ENCODE data around the gene CXCL8. TPM values are rescaled to one million over a fixed set of nuclear protein-coding genes. Genes with fewer than 3 reads are reported as not detected.

The CXCL8 gene
- polyA plus RNA-seq, 1 of the 3 experiments (the other 2 are of a cell fraction), result 6.0 TPM

GRCh38 chr4:73727685-73728084 is 12.7 kb upstream of the CXCL8 start:
- CTCF ChIA-PET, result interaction anchor here (1.1 to 2.9 kb wide), 2 partner anchors 407 to 462 kb away, joined by 3 to 21 read pairs; no protein-coding TSS in a partner anchor
- Histone ChIP-seq H3K9ac (no peak overlapping the region), H3K79me2 (ENCODE audit: insufficient read depth) (no peaks in the 10 kb centered on the region), H4K20me1 (ENCODE audit: insufficient read depth) (no peaks in the 10 kb centered on the region), H3K27me3 (ENCODE audit: insufficient read depth) (no peaks in the 10 kb centered on the region), H3K9me2 (no peaks in the 10 kb centered on the region), H3K27ac (ENCODE audit: low read depth in 2 of 2, low read length in 1 of 2) (peak overlapping the region in 1 of 2 experiments; percentile 12; a peak in 1 of 4 replicates), H3F3A (replicated peaks; ENCODE audit: insufficient read depth) (peaks cover 16% of the 10 kb centered on the region), H3K4me1 (ENCODE audit: control insufficient read depth in 1 of 2, insufficient read depth in 2 of 2, low read depth in 1 of 2, low read length in 1 of 2) (peaks cover 0 to 17% of the 10 kb centered on the region in 2 experiments; a peak in 2 of 4 replicates), H3K4me2 (no peak overlapping the region), H2AFZ (ENCODE audit: low read depth) (no peak overlapping the region), H3K4me3 (ENCODE audit: low read depth in 2 of 2, low read length in 1 of 2) (no peak overlapping the region), H3K9me3 (no peaks in the 10 kb centered on the region), H3K36me3 (replicated peaks in 1 of 2; ENCODE audit: control insufficient read depth in 1 of 2, insufficient read depth in 2 of 2, low read length in 1 of 2) (no peaks in the 10 kb centered on the region)
- POLR2A ChIA-PET, result interaction anchor here (0.7 kb wide), 1 partner anchor 44 kb away, joined by 6 read pairs; no protein-coding TSS in a partner anchor
- WGBS (ENCODE audit: low lambda C conversion rate), result 69% methylated on average over 8 of the region's 8 CpGs
- TF ChIP-seq USF2 (IDR thresholded peaks at IDR 0.05; ENCODE audit: borderline replicate concordance, low read depth, low read length), result no peak
- TF ChIP-seq RAD21 (IDR thresholded peaks at IDR 0.05; ENCODE audit: low read length), result no peak
- no peak for TF ChIP-seq MXI1 (IDR thresholded peaks at IDR 0.05; ENCODE audit: low read depth, low read length)
- no peak for TF ChIP-seq ELF1 (IDR thresholded peaks at IDR 0.05)
- no peak for TF ChIP-seq CTCF (IDR thresholded peaks at IDR 0.05)
- TF ChIP-seq EP300 (IDR thresholded peaks at IDR 0.05; ENCODE audit: borderline replicate concordance in 1 of 2, low read depth in 1 of 2, low read length in 1 of 2), result no peak
- no peak for TF ChIP-seq PBX3 (IDR thresholded peaks at IDR 0.05)
- no peak for TF ChIP-seq TEAD4 (IDR thresholded peaks at IDR 0.05; ENCODE audit: borderline replicate concordance, insufficient read depth)
- TF ChIP-seq RFX5 (IDR thresholded peaks at IDR 0.05; ENCODE audit: low read length), result no peak
- no peak for TF ChIP-seq MAX (IDR thresholded peaks at IDR 0.05; ENCODE audit: low read depth)
- no peak for TF ChIP-seq TAF1 (IDR thresholded peaks at IDR 0.05; ENCODE audit: borderline replicate concordance, low read depth, low read length)
- no peak for TF ChIP-seq GATA2 (CRISPR knock-in tag; IDR thresholded peaks at IDR 0.05)
- TF ChIP-seq IRF3 (IDR thresholded peaks at IDR 0.05; ENCODE audit: low read depth, low read length), result no peak
- no peak for TF ChIP-seq FOXM1 (IDR thresholded peaks at IDR 0.05; ENCODE audit: low read depth)
- TF ChIP-seq NFIC (IDR thresholded peaks at IDR 0.05; ENCODE audit: borderline replicate concordance), result no peak
- no peak for TF ChIP-seq RXRA (IDR thresholded peaks at IDR 0.05; ENCODE audit: borderline replicate concordance, low read depth)
- TF ChIP-seq CHD2 (IDR thresholded peaks at IDR 0.05; ENCODE audit: low read length, partially characterized antibody), result no peak
- no peak for TF ChIP-seq SMC3 (IDR thresholded peaks at IDR 0.05; ENCODE audit: low read depth, low read length)
- TF ChIP-seq YY1 (IDR thresholded peaks at IDR 0.05; ENCODE audit: low read depth), result no peak
- no peak for TF ChIP-seq RCOR1 (IDR thresholded peaks at IDR 0.05; ENCODE audit: low read length)
- DNase-seq, result no peak
